Immature natural killer cell (primary cell): ENCODE data around the gene TNFRSF4. TPM values are rescaled to one million over a fixed set of nuclear protein-coding genes. Genes with fewer than 3 reads are reported as not detected.

Experiments
- DNase-seq, 3 donors: peaks; one replicate each; pipeline ENCODE4 v3.0.0; 2022; ENCODE audit warnings: mixed read lengths in 1 of 3
- H3K27ac Mint-ChIP-seq, 6 donors: one replicate each; pipeline ENCODE4 v1.8.0; 2020; ENCODE audit warnings: mixed read lengths in 6 of 6, mild to moderate bottlenecking in 5 of 6, inconsistent platforms in 4 of 6, moderate library complexity in 3 of 6
- H3K27me3 Mint-ChIP-seq, 3 donors: one replicate each; pipeline ENCODE4 v1.8.0; 2020 to 2021; ENCODE audit warnings: low read depth in 3 of 3, mild to moderate bottlenecking in 3 of 3, mixed read lengths in 3 of 3, moderate library complexity in 3 of 3, inconsistent platforms in 1 of 3
- H3K36me3 Mint-ChIP-seq, 3 donors: one replicate each; pipeline ENCODE4 v1.8.0; 2020; ENCODE audit warnings: mixed read lengths in 3 of 3, inconsistent platforms in 2 of 3, mild to moderate bottlenecking in 2 of 3
- H3K4me1 Mint-ChIP-seq, 2 donors: one replicate each; pipeline ENCODE4 v1.8.0; 2020; ENCODE audit warnings: inconsistent platforms in 2 of 2, mild to moderate bottlenecking in 2 of 2, mixed read lengths in 2 of 2, moderate library complexity in 1 of 2
- H3K4me3 Mint-ChIP-seq, 5 donors: one replicate each; pipeline ENCODE4 v1.8.0; 2020; ENCODE audit warnings: mild to moderate bottlenecking in 5 of 5, mixed read lengths in 5 of 5, inconsistent platforms in 3 of 5, moderate library complexity in 3 of 5
- H3K9me3 Mint-ChIP-seq, 6 donors: one replicate each; pipeline ENCODE4 v1.8.0; 2020; ENCODE audit warnings: mild to moderate bottlenecking in 6 of 6, mixed read lengths in 6 of 6, inconsistent platforms in 4 of 6, moderate library complexity in 3 of 6
- polyA plus RNA-seq, 3 donors: library from polyadenylated mRNA; unstranded; fragments of 300-500 nt; fragmentation: Illumina TruSeq; gene quantifications; one replicate each; pipeline ENCODE4 v1.2.3, GENCODE V29; 2021

TNFRSF4 gene
- polyA plus RNA-seq, 3 donors from 2014 or later, result 7.6 to 16.3 (median 12.1) TPM

DNA sequence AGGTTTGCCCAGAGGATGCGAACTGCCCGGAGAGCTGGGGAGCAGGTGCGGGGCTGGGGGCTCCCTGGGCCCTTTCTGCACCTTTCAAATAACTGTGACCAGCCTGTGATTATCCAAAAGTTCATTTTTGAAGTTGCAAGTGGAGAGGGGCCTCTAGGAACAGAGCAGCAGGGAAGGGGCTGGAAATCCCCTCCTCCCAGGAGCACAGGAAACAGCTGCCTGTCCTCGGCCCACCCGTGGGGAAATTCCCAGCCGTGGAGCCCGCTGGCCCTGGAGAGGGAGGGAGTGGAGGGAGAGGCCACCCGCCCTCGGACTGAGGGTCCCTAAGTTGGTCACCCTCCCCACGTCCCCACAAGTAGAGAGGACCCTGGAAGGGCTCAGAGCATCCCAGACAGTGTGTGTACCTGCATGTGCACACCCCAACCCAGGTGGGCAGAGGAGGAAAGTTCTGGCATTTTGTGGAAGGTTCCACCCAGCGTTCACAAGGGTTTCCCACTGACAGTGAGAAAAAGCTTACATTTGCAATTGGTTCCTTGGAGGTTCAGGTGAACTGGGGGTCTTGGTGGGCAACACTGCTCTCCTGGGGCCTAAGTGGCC is 1.2 kb upstream of the TNFRSF4 start:
- peaks cover 21 to 45% (median 24%) of the 10 kb centered on the region in 3 donors for H3K27me3 Mint-ChIP-seq
- H3K4me1 Mint-ChIP-seq, result peaks cover 30 to 57% of the 10 kb centered on the region in 2 donors
- H3K4me3 Mint-ChIP-seq, result peak overlapping the region in 4 of 5 donors; percentile 50 to 62 (median 56)
- DNase-seq, result no peak
- H3K9me3 Mint-ChIP-seq, result no peaks in the 10 kb centered on the region
- peaks cover 0 to 10% (median 7%) of the 10 kb centered on the region in 3 donors for H3K36me3 Mint-ChIP-seq
- H3K27ac Mint-ChIP-seq, result peak overlapping the region; percentile 81 to 99 (median 91)

- no peaks in the 10 kb centered on the region for H3K9me3 Mint-ChIP-seq
- peak overlapping the region in 5 of 6 donors; percentile 59 to 88 (median 72) for H3K27ac Mint-ChIP-seq
- peak overlapping the region; percentile 38 to 63 (median 51) for H3K4me3 Mint-ChIP-seq
- peaks cover 43 to 64% of the 10 kb centered on the region in 2 donors for H3K4me1 Mint-ChIP-seq
- peaks cover 0 to 7% (median 5%) of the 10 kb centered on the region in 3 donors for H3K36me3 Mint-ChIP-seq
- DNase-seq, result peak; percentile 94 to 97 (median 95)
- H3K27me3 Mint-ChIP-seq, result peaks cover 26 to 54% (median 27%) of the 10 kb centered on the region in 3 donors
These were observed 1.1 kb downstream of the TNFRSF4 start for GRCh38 chr1:1212780-1213344.

DNA sequence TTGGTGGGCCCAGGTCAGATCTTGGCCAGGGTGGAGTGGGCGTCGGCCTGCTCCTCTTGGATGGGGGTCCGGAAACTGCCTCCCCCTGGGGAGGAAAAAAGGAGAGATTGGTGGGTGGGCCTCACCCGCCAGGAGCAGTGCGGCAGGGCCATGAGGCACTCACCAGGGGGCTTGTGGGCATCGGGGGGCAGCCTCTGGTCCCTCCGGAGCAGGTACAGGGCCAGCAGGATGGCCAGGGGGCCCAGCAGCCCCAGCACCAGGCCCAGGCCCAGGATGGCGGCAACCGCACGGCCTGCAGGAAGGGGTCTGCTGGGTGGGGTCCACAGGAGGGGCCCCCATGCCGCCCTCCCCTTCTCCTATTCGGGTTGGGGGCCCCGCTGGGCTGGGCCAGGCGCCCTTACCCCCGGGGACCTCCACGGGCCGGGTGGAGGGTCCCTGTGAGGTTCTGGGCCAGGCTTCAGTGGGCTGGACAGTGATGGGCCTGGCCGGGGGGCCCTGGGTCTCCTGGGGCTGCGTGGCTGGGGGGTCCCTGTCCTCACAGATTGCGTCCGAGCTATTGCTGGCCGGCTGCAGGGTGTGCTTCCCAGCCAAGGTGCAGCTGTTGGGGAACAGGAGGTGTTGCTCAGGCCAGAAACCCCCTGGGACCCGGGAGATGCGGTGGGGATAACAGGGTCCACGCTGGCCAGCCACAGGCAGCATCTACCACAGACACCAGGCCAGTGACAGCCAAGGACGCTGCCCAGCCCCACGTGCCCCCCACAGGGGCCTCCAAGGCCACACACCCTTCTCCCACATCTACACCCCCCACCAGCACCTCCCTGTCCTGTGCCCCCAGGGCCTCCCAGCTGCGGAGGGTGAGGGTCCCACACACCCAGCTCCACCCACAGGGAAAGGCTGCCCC is 2.2 kb downstream of the TNFRSF4 start:
- Mint-ChIP-seq H3K9me3 (no peaks in the 10 kb centered on the region), H3K27me3 (peaks cover 22 to 47% (median 27%) of the 10 kb centered on the region in 3 donors), H3K4me3 (peak overlapping the region; percentile 21 to 66 (median 61)), H3K36me3 (peaks cover 0 to 4% (median 4%) of the 10 kb centered on the region in 3 donors), H3K27ac (peak overlapping the region in 5 of 6 donors; percentile 77 to 88 (median 86)), H3K4me1 (peaks cover 43 to 62% of the 10 kb centered on the region in 2 donors)
- no peak for DNase-seq

- no peaks in the 10 kb centered on the region for H3K9me3 Mint-ChIP-seq
- DNase-seq, result no peak
- H3K4me1 Mint-ChIP-seq, result peaks cover 37 to 57% of the 10 kb centered on the region in 2 donors
- H3K36me3 Mint-ChIP-seq, result no peaks in the 10 kb centered on the region
- H3K27ac Mint-ChIP-seq, result peak overlapping the region in 5 of 6 donors; percentile 64 to 95 (median 81)
- peaks cover 17 to 42% (median 29%) of the 10 kb centered on the region in 3 donors for H3K27me3 Mint-ChIP-seq
- H3K4me3 Mint-ChIP-seq, result peak overlapping the region; percentile 23 to 61 (median 48)
These were observed 3.0 kb downstream of the TNFRSF4 start for GRCh38 chr1:1210726-1211540.

GRCh38 chr1:1208713-1209433 is 5.1 kb downstream of the TNFRSF4 start:
- Mint-ChIP-seq H3K9me3 (no peaks in the 10 kb centered on the region), H3K27ac (peak overlapping the region; percentile 93 to 97 (median 95)), H3K4me1 (peaks cover 21 to 43% of the 10 kb centered on the region in 2 donors), H3K36me3 (no peaks in the 10 kb centered on the region), H3K27me3 (peaks cover 14 to 34% (median 27%) of the 10 kb centered on the region in 3 donors), H3K4me3 (peak overlapping the region; percentile 81 to 96 (median 87))
- DNase-seq, result peak; percentile 70 to 82 (median 71)

- Mint-ChIP-seq H3K4me3 (peak overlapping the region; percentile 13 to 90 (median 85)), H3K4me1 (peaks cover 21 to 42% of the 10 kb centered on the region in 2 donors), H3K27ac (peak overlapping the region; percentile 93 to 97 (median 95)), H3K27me3 (peaks cover 6 to 22% (median 17%) of the 10 kb centered on the region in 3 donors), H3K36me3 (no peaks in the 10 kb centered on the region), H3K9me3 (no peaks in the 10 kb centered on the region)
- DNase-seq, result no peak
These were observed 6.4 kb downstream of the TNFRSF4 start for GRCh38 chr1:1207571-1207892.

- Mint-ChIP-seq H3K27me3 (peaks cover 3 to 19% (median 14%) of the 10 kb centered on the region in 3 donors), H3K4me1 (peaks cover 21 to 39% of the 10 kb centered on the region in 2 donors), H3K9me3 (no peaks in the 10 kb centered on the region), H3K4me3 (peak overlapping the region; percentile 65 to 84 (median 70)), H3K36me3 (no peaks in the 10 kb centered on the region), H3K27ac (peak overlapping the region in 5 of 6 donors; percentile 43 to 80 (median 76))
- no peak for DNase-seq
These were observed 6.9 kb downstream of the TNFRSF4 start for GRCh38 chr1:1206966-1207531.

DNA sequence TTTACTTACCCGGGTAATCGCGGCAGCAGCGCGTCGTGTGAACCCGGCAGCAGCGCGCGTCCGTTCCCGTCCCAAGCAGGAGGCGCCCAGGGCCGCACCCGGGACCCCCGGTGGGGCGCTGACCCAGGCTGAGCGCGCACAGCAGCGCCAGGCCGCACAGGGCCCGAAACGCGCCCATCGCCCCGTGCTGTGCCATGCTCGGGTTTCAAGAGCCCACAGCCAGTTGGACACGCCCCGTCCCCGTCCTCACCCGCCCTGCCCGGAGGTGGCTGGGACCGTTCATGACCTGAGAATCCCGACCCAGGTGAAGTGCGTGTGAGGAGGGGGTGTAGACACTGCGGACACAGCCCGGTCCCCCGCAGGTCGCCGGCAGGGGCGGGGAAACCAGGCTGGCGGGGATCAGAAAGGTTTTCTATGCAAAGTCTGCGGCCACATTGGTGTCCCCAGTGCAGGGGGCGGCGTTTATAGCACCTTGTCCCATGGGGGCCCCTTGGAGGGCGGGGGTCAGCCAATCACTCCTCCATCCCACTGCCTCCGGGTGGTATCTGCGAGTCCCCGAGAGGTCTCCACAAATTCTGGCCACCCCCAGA is 7.5 kb downstream of the TNFRSF4 start, which contains the start of gene TNFRSF18:
TSS of gene TNFRSF18 (minus strand) at position 217 of the 590 bp plus-strand sequence. CDS start at position 196, 21 bp downstream.
- Mint-ChIP-seq H3K4me3 (peak within 1 kb of the TSS; percentile 65 to 84 (median 70)), H3K27me3 (peaks cover 3 to 19% (median 14%) of the 10 kb centered on the region in 3 donors), H3K4me1 (peaks cover 21 to 38% of the 10 kb centered on the region in 2 donors), H3K27ac (peak within 1 kb of the TSS; percentile 43 to 80 (median 64)), H3K36me3 (no peaks in the 10 kb centered on the region), H3K9me3 (no peaks in the 10 kb centered on the region)
- peak; percentile 45 to 55 (median 47) for DNase-seq

DNA sequence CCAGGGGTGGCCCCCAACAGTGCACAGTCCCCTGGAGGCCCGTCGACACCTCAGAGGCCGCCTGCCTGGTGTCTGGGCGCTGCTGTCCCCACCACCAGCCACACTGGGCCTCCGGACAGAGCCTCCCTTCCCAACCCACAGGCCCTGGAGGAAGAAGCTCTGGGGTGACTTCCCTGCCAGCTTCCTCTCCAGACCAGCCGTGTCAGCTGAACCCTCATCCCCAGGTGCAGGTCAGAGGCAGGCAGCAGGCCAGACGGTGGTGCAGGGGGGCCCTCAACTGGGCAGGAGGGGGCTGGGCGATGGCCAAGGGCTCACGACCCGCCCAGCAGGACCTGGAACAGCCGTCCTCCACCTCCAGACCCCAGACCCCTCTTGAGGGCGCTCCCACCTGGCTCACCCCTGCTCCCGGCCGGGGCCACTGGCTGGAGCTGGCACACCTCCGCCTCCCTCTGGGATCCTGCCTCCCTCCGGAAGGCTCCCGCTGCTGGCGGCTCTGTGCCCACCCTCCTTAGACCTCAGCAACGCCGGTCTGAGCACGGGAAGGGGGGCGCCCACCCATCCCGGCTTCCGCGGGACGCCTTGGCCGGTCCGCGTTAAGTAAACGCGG is 8.1 kb downstream of the TNFRSF4 start:
- H3K9me3 Mint-ChIP-seq, result no peaks in the 10 kb centered on the region
- peaks cover 3 to 19% (median 14%) of the 10 kb centered on the region in 3 donors for H3K27me3 Mint-ChIP-seq
- H3K27ac Mint-ChIP-seq, result peak overlapping the region in 3 of 6 donors; percentile 40 to 80 (median 77)
- peak overlapping the region; percentile 65 to 84 (median 70) for H3K4me3 Mint-ChIP-seq
- no peaks in the 10 kb centered on the region for H3K36me3 Mint-ChIP-seq
- peaks cover 17 to 37% of the 10 kb centered on the region in 2 donors for H3K4me1 Mint-ChIP-seq
- no peak for DNase-seq

DNA sequence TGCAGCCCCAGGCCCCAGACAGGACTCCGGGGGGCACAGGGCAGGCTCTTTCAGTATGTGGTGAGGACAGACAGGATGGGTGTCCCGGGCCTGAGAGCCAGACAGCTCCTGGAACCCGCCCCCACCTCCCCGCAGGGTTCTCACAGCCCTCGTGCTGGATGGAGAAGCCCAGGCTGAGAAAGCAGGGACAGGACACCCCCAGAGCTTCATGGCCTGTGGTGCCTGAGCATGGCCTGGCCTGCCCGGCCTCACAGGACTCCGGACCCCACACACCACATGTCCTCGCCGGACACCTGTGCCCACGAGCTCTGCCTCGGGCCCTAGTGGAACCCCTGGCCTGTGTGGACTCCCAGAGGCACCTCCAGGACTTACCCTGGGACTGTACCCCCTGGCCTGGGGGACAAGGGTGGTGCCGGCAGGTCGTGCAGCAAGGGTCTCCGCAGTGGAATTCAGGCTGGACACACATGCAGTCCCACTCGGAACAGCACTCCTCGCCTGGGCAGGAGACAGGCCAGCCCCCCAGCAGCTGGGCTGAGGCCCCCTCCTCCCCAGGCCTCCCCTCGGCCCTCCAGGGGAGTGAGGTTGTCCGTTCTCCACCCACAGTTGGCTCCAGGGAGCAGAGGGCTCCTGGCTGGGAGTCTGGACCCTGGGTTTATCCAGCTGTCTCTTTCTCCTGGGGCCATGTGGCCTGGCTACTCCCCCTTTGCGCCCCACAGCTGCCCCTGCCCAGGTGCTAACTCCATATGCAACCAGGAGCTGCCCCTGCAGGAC is 8.8 kb downstream of the TNFRSF4 start:
- H3K4me1 Mint-ChIP-seq, result peaks cover 16 to 37% of the 10 kb centered on the region in 2 donors
- no peak for DNase-seq
- H3K36me3 Mint-ChIP-seq, result no peaks in the 10 kb centered on the region
- H3K9me3 Mint-ChIP-seq, result no peaks in the 10 kb centered on the region
- peaks cover 3 to 18% (median 14%) of the 10 kb centered on the region in 3 donors for H3K27me3 Mint-ChIP-seq
- H3K27ac Mint-ChIP-seq, result peak overlapping the region in 3 of 6 donors; percentile 40 to 67 (median 53)
- H3K4me3 Mint-ChIP-seq, result peak overlapping the region; percentile 59 to 69 (median 65)

DNA sequence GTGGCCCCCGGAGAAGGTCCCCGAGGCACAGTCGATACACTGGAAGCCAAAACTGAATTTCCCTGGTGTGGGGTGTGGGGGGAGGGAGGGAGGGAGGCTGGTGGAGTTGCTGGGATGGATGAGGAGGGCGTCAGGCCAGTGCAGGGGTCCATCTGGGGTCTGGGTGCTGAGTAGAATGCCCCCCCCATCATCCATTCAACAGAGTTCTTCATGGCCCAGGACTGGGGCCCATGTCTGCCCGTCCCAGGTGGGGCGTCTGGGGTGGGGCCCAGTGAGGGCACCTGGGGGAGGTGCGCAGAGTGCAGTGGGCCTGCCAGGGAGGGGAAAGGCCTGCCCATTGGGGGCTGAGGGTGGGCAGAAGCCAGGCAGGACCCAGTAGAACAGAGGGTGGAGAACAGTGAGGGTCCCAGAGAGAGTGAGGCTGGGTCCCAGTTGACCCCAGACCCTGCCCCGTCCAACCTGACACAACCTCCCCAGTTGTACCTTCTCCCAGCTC is 9.5 kb downstream of the TNFRSF4 start:
- H3K4me1 Mint-ChIP-seq, result peaks cover 16 to 37% of the 10 kb centered on the region in 2 donors
- peaks cover 3 to 14% (median 14%) of the 10 kb centered on the region in 3 donors for H3K27me3 Mint-ChIP-seq
- no peaks in the 10 kb centered on the region for H3K9me3 Mint-ChIP-seq
- peak overlapping the region in 3 of 6 donors; percentile 10 to 67 (median 62) for H3K27ac Mint-ChIP-seq
- no peaks in the 10 kb centered on the region for H3K36me3 Mint-ChIP-seq
- peak overlapping the region in 3 of 5 donors; percentile 18 to 59 (median 33) for H3K4me3 Mint-ChIP-seq
- no peak for DNase-seq
